ENCODE measurements around the gene PDE9A.

Gene PDE9A

DNA sequence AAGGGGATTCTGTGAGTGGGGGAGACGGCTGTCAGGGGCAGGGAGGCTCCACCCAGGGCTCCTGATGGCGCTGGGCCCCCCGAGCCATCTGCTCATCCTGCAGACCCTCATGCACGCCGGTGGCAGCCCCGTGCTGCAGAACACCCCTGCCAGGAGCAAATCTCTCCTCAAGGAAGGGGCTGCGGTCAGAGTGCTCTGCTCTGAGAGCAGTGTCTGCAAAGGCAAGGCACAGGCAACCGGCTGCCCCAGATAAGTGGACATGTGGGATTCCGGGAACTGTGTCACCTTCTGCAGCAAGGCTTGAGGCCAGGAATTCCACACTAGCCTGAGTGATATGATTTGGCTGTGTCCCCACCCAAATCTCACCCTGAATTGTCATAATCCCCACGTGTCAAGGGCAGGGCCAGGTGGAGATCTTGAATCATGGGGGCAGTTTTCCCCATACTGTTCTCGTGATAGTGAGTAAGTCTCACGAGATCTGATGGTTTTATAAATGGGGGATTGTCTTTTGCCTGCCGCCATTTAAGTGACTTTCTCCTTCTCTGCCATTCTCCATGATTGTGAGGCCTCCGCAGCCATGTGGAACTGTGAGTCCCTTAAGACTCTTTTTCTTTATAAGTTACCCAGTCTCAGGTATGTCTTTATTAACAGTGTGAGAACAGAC, 101.0 kb downstream of the PDE9A start:
- no peak overlapping the region for H3K4me3 ChIP-seq (ENCODE audit: low read depth in 1 of 2, low read length in 2 of 2)
- H3K4me1 ChIP-seq (ENCODE audit: insufficient read depth, low read length), result peaks cover 14% of the 10 kb centered on the region
- no peaks in the 10 kb centered on the region for H3K27me3 ChIP-seq (ENCODE audit: control insufficient read depth in 1 of 2, insufficient read depth in 2 of 2, low read length in 2 of 2)
- no peak overlapping the region for H3K9ac ChIP-seq (ENCODE audit: low read length)
- no peak overlapping the region for H3K27ac ChIP-seq (ENCODE audit: low read depth, low read length)
- no peaks in the 10 kb centered on the region for H3K9me3 ChIP-seq (ENCODE audit: low read length)
- H3K36me3 ChIP-seq (ENCODE audit: insufficient read depth, low read length), result peaks cover 50% of the 10 kb centered on the region

DNA sequence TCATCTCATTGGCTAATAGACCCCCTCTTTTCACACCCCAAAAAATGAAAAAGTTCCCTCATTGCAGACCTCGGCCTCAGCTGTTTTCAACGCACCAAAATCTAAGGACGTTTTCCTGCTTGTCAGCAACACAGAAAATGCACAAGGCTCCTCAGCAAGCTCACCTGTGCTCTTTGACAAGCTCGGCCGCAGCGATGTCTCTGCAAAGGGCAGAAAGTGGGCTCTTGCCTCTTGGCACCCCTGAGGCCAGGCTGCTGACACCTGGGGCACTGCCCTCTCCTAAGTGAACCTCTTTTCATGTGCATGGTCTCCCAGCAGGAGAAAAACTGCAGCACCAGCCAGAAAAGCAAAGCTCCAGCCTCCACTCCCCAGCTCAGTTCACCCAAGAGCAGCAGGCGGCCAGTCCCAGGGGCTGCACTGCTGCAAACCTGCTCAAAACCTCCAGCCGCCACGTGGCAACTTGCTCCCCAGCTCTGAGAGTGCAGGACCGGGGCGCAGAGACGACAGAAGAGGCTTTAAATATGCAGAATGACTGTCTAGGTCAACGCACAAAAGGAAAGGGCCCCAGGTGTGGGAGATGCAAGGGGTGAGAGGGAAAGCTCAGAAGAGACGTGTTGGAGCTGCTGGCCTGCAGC, 101.7 kb downstream of the PDE9A start:
- Histone ChIP-seq H3K27me3 (ENCODE audit: control insufficient read depth in 1 of 2, insufficient read depth in 2 of 2, low read length in 2 of 2) (no peaks in the 10 kb centered on the region), H3K4me1 (ENCODE audit: insufficient read depth, low read length) (peaks cover 11% of the 10 kb centered on the region), H3K27ac (ENCODE audit: low read depth, low read length) (no peak overlapping the region), H3K9me3 (ENCODE audit: low read length) (no peaks in the 10 kb centered on the region), H3K4me3 (ENCODE audit: low read depth in 1 of 2, low read length in 2 of 2) (no peak overlapping the region), H3K9ac (ENCODE audit: low read length) (no peak overlapping the region), H3K36me3 (ENCODE audit: insufficient read depth, low read length) (peaks cover 52% of the 10 kb centered on the region)

DNA sequence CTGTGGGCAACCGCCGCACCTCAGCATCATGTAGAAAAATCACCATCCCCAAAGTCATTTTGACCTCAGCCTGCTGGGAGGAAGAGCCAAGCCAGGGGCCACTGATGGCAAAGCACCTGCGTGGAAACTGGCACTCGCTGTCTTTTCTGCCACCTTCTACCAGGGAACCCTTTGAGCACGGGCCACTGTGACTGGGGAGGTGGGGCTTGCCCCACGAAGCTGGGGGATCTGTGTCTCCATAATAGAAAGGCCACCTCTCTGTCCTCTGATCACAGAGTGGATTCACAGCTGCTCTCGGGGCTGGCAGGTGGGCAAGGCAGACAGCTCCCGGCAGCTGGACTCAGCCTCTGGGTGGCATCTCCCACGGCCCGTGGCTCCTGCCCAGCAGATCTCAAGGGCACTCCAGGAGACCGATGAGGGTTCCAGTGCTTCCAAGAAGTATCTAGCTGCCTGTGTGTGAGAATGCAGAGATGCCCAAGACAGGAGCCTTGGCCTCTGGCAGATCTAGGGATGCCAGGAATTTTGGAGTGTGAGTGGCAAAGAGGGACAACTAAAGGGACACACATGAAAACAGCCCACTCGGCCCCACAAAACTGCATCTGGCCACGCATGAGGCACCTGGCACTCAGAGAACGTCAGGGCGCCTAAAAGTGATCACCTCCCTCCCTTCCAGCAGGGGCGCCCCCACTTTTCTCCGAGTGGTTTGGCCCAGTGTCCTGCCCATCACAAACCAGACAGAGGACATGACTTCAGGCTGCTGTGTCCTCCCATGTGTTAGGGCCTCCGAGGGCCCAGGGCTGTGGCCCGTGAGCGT, 102.6 kb downstream of the PDE9A start:
- H3K27ac ChIP-seq (ENCODE audit: low read depth, low read length), result no peak overlapping the region
- no peak overlapping the region for H3K9ac ChIP-seq (ENCODE audit: low read length)
- peaks cover 8% of the 10 kb centered on the region for H3K4me1 ChIP-seq (ENCODE audit: insufficient read depth, low read length)
- no peaks in the 10 kb centered on the region for H3K9me3 ChIP-seq (ENCODE audit: low read length)
- H3K4me3 ChIP-seq (ENCODE audit: low read depth in 1 of 2, low read length in 2 of 2), result no peak overlapping the region
- no peaks in the 10 kb centered on the region for H3K27me3 ChIP-seq (ENCODE audit: control insufficient read depth in 1 of 2, insufficient read depth in 2 of 2, low read length in 2 of 2)
- H3K36me3 ChIP-seq (ENCODE audit: insufficient read depth, low read length), result peaks cover 60% of the 10 kb centered on the region

DNA sequence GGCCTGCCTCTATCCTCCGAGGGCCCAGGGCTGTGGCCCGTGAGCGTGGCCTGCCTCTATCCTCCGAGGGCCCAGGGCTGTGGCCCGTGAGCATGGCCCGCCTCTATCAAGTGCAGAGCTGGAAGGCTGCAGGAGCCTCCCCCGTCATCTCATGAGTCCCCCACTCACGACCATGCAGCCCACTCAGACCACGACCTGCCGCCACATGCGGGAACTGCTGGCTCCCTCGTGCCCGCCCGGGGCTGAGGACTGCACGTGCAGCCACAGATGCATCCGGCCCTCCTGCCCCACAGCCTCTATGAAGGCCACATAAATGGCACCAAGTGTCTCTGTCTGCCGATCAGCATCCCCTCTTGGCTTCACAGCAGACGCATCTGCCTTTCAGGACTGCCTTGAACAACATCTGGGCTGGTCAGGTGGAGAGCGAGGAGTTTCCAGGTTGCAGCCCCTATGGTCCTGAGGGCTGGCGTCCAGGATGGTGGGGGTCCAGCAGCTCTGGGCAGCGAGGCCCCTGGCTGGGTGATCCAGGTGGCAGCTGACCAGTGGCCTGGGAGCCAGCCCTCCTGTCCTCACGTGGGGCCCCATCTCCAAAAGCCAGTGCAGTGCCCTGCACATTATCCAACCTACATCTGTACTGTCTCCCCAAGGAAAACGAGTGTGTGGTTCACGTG, 103.3 kb downstream of the PDE9A start:
- no peaks in the 10 kb centered on the region for H3K27me3 ChIP-seq (ENCODE audit: control insufficient read depth in 1 of 2, insufficient read depth in 2 of 2, low read length in 2 of 2)
- H3K36me3 ChIP-seq (ENCODE audit: insufficient read depth, low read length), result peaks cover 68% of the 10 kb centered on the region
- no peak overlapping the region for H3K27ac ChIP-seq (ENCODE audit: low read depth, low read length)
- peaks cover 2% of the 10 kb centered on the region for H3K4me1 ChIP-seq (ENCODE audit: insufficient read depth, low read length)
- H3K9me3 ChIP-seq (ENCODE audit: low read length), result no peaks in the 10 kb centered on the region
- H3K4me3 ChIP-seq (ENCODE audit: low read depth in 1 of 2, low read length in 2 of 2), result no peak overlapping the region
- no peak overlapping the region for H3K9ac ChIP-seq (ENCODE audit: low read length)

DNA sequence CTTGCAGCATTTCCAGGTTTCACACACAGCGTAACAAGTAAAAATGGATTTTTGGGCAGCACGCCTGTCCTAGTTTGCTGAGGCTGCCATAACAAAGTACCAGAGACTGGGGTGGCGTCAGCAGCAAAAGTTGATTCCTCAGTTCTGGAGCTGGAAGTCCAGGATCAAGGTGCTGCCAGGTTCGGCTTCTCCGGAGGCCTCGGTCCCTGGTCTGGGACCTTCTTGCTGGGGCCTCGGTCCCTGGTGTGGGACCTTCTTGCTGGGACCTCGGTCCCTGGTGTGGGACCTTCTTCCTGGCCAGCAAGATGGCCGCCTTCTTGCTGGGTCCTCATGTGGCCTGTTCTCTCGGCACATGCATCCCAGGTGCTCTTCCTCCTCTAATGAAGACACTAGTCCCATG, 104.0 kb downstream of the PDE9A start:
- H3K27ac ChIP-seq (ENCODE audit: low read depth, low read length), result no peak overlapping the region
- peaks cover 75% of the 10 kb centered on the region for H3K36me3 ChIP-seq (ENCODE audit: insufficient read depth, low read length)
- H3K9me3 ChIP-seq (ENCODE audit: low read length), result no peaks in the 10 kb centered on the region
- no peaks in the 10 kb centered on the region for H3K27me3 ChIP-seq (ENCODE audit: control insufficient read depth in 1 of 2, insufficient read depth in 2 of 2, low read length in 2 of 2)
- H3K4me1 ChIP-seq (ENCODE audit: insufficient read depth, low read length), result no peaks in the 10 kb centered on the region
- no peak overlapping the region for H3K4me3 ChIP-seq (ENCODE audit: low read depth in 1 of 2, low read length in 2 of 2)
- H3K9ac ChIP-seq (ENCODE audit: low read length), result no peak overlapping the region

DNA sequence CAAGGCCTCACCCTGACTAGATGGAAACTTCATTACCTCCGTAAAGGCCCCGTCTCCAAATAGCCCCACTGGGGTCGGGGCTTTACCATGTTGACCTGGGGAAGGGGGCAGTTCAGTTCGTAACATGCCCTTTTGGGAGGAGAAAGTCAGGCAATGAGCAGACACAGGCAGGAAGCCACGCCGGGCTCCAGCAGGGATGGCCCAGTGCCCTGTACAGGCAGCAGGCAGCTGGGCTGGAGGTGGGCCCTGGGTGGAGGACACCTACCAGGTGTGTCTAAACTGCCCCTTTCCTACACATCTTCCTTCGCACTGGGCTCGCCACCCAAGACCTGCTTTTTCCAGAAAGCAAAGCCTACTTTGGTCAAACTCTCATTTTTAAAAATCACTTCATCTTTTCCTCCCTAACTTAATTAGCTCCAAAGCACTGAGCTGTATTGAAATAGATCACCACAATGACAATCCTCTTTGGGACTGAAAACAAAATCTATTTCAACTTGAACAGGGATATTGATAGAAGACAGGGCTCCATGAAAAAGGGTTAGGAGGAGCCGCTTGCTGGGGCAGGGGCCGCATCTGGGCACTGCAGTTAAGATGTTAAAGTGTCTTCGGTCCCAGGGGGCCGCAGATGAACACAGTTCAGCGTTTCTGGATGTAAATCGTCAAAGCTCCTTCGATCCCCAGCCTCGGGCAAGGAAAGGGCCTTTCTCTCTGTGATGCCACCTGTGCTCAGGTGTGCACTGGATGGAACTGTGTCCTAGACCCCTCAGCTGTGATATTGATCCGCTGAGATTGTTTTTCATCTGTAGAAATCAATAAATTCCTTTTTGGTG, 104.6 kb downstream of the PDE9A start:
- H3K27me3 ChIP-seq (ENCODE audit: control insufficient read depth in 1 of 2, insufficient read depth in 2 of 2, low read length in 2 of 2), result no peaks in the 10 kb centered on the region
- no peak overlapping the region for H3K9ac ChIP-seq (ENCODE audit: low read length)
- H3K4me1 ChIP-seq (ENCODE audit: insufficient read depth, low read length), result no peaks in the 10 kb centered on the region
- H3K9me3 ChIP-seq (ENCODE audit: low read length), result no peaks in the 10 kb centered on the region
- no peak overlapping the region for H3K27ac ChIP-seq (ENCODE audit: low read depth, low read length)
- peaks cover 70% of the 10 kb centered on the region for H3K36me3 ChIP-seq (ENCODE audit: insufficient read depth, low read length)
- no peak overlapping the region for H3K4me3 ChIP-seq (ENCODE audit: low read depth in 1 of 2, low read length in 2 of 2)

DNA sequence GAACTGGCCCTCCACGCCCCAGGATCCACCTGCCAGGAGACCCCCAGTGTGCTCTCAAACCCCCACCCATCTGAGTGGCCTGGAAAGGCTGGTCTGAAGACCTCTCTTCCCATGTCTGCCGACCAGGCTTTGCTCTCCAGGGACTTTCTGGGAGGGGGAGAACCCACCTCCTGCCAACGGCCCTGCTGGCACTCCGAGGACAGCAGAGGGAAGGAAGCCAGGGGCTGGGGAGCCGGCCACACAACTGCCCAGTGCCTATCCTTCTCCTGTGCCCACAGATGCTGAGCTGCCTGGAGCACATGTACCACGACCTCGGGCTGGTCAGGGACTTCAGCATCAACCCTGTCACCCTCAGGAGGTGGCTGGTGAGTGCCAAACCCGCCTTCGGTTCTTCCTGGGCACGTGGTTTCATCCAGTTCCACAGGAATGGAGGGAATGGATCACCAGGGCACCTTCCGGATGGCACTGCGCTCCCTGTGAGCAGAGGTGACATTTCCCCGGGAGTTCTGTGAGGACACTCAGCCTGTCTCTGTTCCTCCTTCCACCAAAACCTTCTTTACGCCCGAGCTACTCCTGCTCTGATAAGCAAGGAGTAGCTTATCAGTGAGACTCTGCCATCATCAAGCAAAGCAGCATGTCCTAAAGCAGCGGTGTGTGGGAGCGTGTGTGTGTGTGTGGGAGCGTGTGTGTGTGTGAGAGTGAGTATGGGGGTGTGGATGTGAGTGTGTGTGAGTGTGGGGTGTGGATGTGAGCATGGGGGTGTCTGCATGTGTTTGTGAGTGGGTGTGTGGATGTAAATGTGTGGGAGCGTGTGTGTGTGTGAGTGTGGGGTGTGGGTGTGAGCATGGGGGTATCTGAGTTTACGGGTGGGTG, 105.5 kb downstream of the PDE9A start:
- H3K9ac ChIP-seq (ENCODE audit: low read length), result no peak overlapping the region
- H3K4me3 ChIP-seq (ENCODE audit: low read depth in 1 of 2, low read length in 2 of 2), result no peak overlapping the region
- H3K9me3 ChIP-seq (ENCODE audit: low read length), result no peaks in the 10 kb centered on the region
- H3K4me1 ChIP-seq (ENCODE audit: insufficient read depth, low read length), result no peaks in the 10 kb centered on the region
- H3K27me3 ChIP-seq (ENCODE audit: control insufficient read depth in 1 of 2, insufficient read depth in 2 of 2, low read length in 2 of 2), result no peaks in the 10 kb centered on the region
- no peak overlapping the region for H3K27ac ChIP-seq (ENCODE audit: low read depth, low read length)
- peaks cover 70% of the 10 kb centered on the region for H3K36me3 ChIP-seq (ENCODE audit: insufficient read depth, low read length)

- H3K4me3 ChIP-seq (ENCODE audit: low read depth in 1 of 2, low read length in 2 of 2), result no peak overlapping the region
- H3K27ac ChIP-seq (ENCODE audit: low read depth, low read length), result no peak overlapping the region
- no peaks in the 10 kb centered on the region for H3K4me1 ChIP-seq (ENCODE audit: insufficient read depth, low read length)
- H3K36me3 ChIP-seq (ENCODE audit: insufficient read depth, low read length), result peaks cover 70% of the 10 kb centered on the region
- H3K9ac ChIP-seq (ENCODE audit: low read length), result no peak overlapping the region
- no peaks in the 10 kb centered on the region for H3K27me3 ChIP-seq (ENCODE audit: control insufficient read depth in 1 of 2, insufficient read depth in 2 of 2, low read length in 2 of 2)
- no peaks in the 10 kb centered on the region for H3K9me3 ChIP-seq (ENCODE audit: low read length)
These were observed 106.1 kb downstream of the PDE9A start for GRCh38 chr21:42759594-42759927.

DNA sequence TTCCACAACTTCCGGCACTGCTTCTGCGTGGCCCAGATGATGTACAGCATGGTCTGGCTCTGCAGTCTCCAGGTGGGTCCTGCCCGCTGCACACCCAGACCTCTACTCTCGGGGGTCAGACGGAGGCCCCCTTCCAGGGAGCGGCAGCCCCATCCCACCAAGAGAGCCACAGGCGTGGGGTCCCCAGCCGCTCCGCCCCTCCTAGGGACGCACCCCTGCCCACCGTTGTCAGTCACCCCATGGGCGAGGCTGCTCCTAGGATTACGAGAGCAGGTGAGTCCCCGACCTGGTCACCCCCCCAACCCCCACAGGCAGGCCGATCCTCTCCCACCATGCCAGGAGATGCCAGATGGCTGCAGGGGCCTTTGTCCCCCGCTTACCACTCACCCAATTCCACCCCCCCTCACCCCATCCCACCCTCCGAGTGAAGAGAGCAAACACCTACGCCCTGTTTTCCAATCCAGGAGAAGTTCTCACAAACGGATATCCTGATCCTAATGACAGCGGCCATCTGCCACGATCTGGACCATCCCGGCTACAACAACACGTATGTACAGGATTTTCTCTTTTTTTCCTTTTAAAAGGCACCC, 107.0 kb downstream of the PDE9A start:
- H3K4me1 ChIP-seq (ENCODE audit: insufficient read depth, low read length), result no peaks in the 10 kb centered on the region
- no peaks in the 10 kb centered on the region for H3K27me3 ChIP-seq (ENCODE audit: control insufficient read depth in 1 of 2, insufficient read depth in 2 of 2, low read length in 2 of 2)
- no peak overlapping the region for H3K9ac ChIP-seq (ENCODE audit: low read length)
- H3K4me3 ChIP-seq (ENCODE audit: low read depth in 1 of 2, low read length in 2 of 2), result no peak overlapping the region
- H3K27ac ChIP-seq (ENCODE audit: low read depth, low read length), result no peak overlapping the region
- H3K9me3 ChIP-seq (ENCODE audit: low read length), result no peaks in the 10 kb centered on the region
- peaks cover 69% of the 10 kb centered on the region for H3K36me3 ChIP-seq (ENCODE audit: insufficient read depth, low read length)
